IMR-90 (cell line): ENCODE results near the gene NAA10. TPM values are rescaled to one million over a fixed set of nuclear protein-coding genes. Genes with fewer than 3 reads are reported as not detected.

Experiments
- ATAC-seq: fragments of 200-7000 bp; cut with Tn5 transposase; 2 replicates; pipeline ENCODE4 v1.9.1; 2020; ENCODE audit warnings: low read depth, mild to moderate bottlenecking, moderate library complexity
- BruUV-seq: library from RNA; stranded (reverse); fragments of 400-500 nt; replicated peaks from 2 replicates; lab custom pipeline; 2021; lab: Mats Ljungman, UMichigan
- CTCF ChIA-PET: fragments of 300-600 bp; formaldehyde crosslinking; extraction: SDS; loops from one replicate; lab custom pipeline; 2021; ENCODE audit warnings: antibody characterized with exemption; lab: Yijun Ruan, JAX
- POLR2A ChIA-PET: fragments of 300-600 bp; sonication (Branson Sonifier 250); formaldehyde crosslinking; loops from one replicate; lab custom pipeline; 2022; ENCODE audit warnings: antibody characterized with exemption; ENCODE audit not compliant: unreplicated experiment; lab: Charles Lee
- DNase-seq: peaks from one replicate; pipeline ENCODE4 v3.0.0; 2013
- H2AFZ ChIP-seq: replicated peaks from 2 replicates; pipeline ENCODE3; 2013; ENCODE audit warnings: low read length, mild to moderate bottlenecking; ENCODE audit not compliant: poor library complexity
- H2AK5ac ChIP-seq: 2 replicates; pipeline ENCODE4 v1.6.1; 2013; ENCODE audit warnings: low read depth, low read length, inconsistent platforms
- H2AK9ac ChIP-seq: replicated peaks from 2 replicates; pipeline ENCODE3; 2013; ENCODE audit warnings: mild to moderate bottlenecking, low read depth, low read length, moderate library complexity; ENCODE audit not compliant: poor library complexity
- H2BK120ac ChIP-seq: 2 replicates; pipeline ENCODE4 v1.6.1; 2013; ENCODE audit warnings: low read depth, low read length, inconsistent platforms
- H2BK15ac ChIP-seq: 3 replicates; pipeline ENCODE4 v1.6.1; 2013; ENCODE audit warnings: low read depth, low read length, inconsistent platforms
- H2BK20ac ChIP-seq: 2 replicates; pipeline ENCODE4 v1.6.1; 2013; ENCODE audit warnings: low read depth, mild to moderate bottlenecking, inconsistent platforms, low read length, moderate library complexity
- H2BK5ac ChIP-seq: 2 replicates; pipeline ENCODE4 v1.6.1; 2013; ENCODE audit warnings: mild to moderate bottlenecking, low read depth, low read length, inconsistent platforms; ENCODE audit not compliant: poor library complexity, severe bottlenecking
- H3K14ac ChIP-seq: replicated peaks from 2 replicates; pipeline ENCODE4 v1.6.1; 2013; ENCODE audit warnings: low read depth, low read length, inconsistent platforms
- H3K18ac ChIP-seq: 2 replicates; pipeline ENCODE4 v1.6.1; 2013; ENCODE audit warnings: low read depth, low read length, control low read depth
- H3K23ac ChIP-seq: 2 replicates; pipeline ENCODE4 v1.6.1; 2013; ENCODE audit warnings: low read depth, low read length, inconsistent platforms
- H3K27ac ChIP-seq: 2 replicates; pipeline ENCODE4 v1.5.1; 2013; ENCODE audit warnings: mild to moderate bottlenecking, control low read depth, low read length; ENCODE audit not compliant: insufficient read depth
- H3K27me3 ChIP-seq: 2 replicates; pipeline ENCODE4 v1.6.1; 2013; ENCODE audit warnings: low read length; ENCODE audit not compliant: control insufficient read depth, insufficient read depth
- H3K36me3 ChIP-seq: 2 replicates; pipeline ENCODE4 v1.6.1; 2013; ENCODE audit warnings: low read length, mixed read lengths; ENCODE audit not compliant: control insufficient read depth, insufficient read depth
- H3K4ac ChIP-seq: 2 replicates; pipeline ENCODE4 v1.6.1; 2013; ENCODE audit warnings: low read depth, low read length, inconsistent platforms
- H3K4me1 ChIP-seq: 2 replicates; pipeline ENCODE4 v1.6.1; 2013; ENCODE audit warnings: low read length, mixed read lengths; ENCODE audit not compliant: control insufficient read depth, insufficient read depth
- H3K4me2 ChIP-seq: 2 replicates; pipeline ENCODE4 v1.6.1; 2013; ENCODE audit warnings: low read depth, mild to moderate bottlenecking, control low read depth, low read length, moderate library complexity
- H3K4me3 ChIP-seq: 2 replicates; pipeline ENCODE4 v1.5.1; 2013; ENCODE audit warnings: low read depth, mild to moderate bottlenecking, control low read depth, low read length, moderate library complexity; ENCODE audit not compliant: insufficient read depth
- H3K56ac ChIP-seq: 2 replicates; pipeline ENCODE4 v1.6.1; 2013; ENCODE audit warnings: low read length, inconsistent platforms; ENCODE audit not compliant: insufficient read depth; ENCODE audit errors: extremely low read depth
- H3K79me1 ChIP-seq, 2 experiments: 2 replicates each; pipeline ENCODE4 v1.6.1; 2013; ENCODE audit warnings: low read length in 2 of 2, inconsistent platforms in 1 of 2, low read depth in 1 of 2
- H3K9ac ChIP-seq: 2 replicates; pipeline ENCODE4 v1.6.1; 2013; ENCODE audit warnings: low read depth, low read length, control low read depth
- H3K9me1 ChIP-seq: 2 replicates; pipeline ENCODE4 v1.6.1; 2013; ENCODE audit warnings: low read length, inconsistent platforms; ENCODE audit not compliant: insufficient read depth
- H3K9me3 ChIP-seq: 2 replicates; pipeline ENCODE4 v1.6.1; 2013; ENCODE audit warnings: low read length; ENCODE audit not compliant: control insufficient read depth, insufficient read depth
- H4K20me1 ChIP-seq: 2 replicates; pipeline ENCODE4 v1.6.1; 2013; ENCODE audit warnings: low read length, inconsistent platforms; ENCODE audit not compliant: insufficient read depth
- H4K5ac ChIP-seq: 2 replicates; pipeline ENCODE4 v1.6.1; 2013; ENCODE audit warnings: mild to moderate bottlenecking, low read depth, low read length, control low read depth
- H4K8ac ChIP-seq, 2 experiments: 2 replicates each; pipeline ENCODE4 v1.6.1; 2013; ENCODE audit warnings: low read depth in 2 of 2, low read length in 2 of 2, control low read depth in 1 of 2, inconsistent platforms in 1 of 2
- H4K91ac ChIP-seq: 2 replicates; pipeline ENCODE4 v1.6.1; 2013; ENCODE audit warnings: low read depth, low read length, inconsistent platforms; ENCODE audit not compliant: insufficient read depth
- BHLHE40 ChIP-seq: fragments of 150-350 bp; IDR thresholded peaks from 2 replicates; pipeline ENCODE4 v1.6.1; 2016; ENCODE audit warnings: mild to moderate bottlenecking, low read depth, low read length
- CEBPB ChIP-seq: IDR thresholded peaks from 2 replicates; pipeline ENCODE4 v1.6.1; 2012; ENCODE audit warnings: low read depth, low read length, improper control_type of control experiment
- CHD1 ChIP-seq: IDR thresholded peaks from 2 replicates; pipeline ENCODE4 v1.6.1; 2012; ENCODE audit warnings: low read depth, low read length, improper control_type of control experiment
- FOS ChIP-seq: fragments of 150-350 bp; IDR thresholded peaks from 2 replicates; pipeline ENCODE4 v1.6.1; 2016; ENCODE audit warnings: low read depth, low read length
- MAFK ChIP-seq: IDR thresholded peaks from 2 replicates; pipeline ENCODE4 v1.6.1; 2012; ENCODE audit warnings: low read depth, low read length, improper control_type of control experiment
- MAZ ChIP-seq: IDR thresholded peaks from 2 replicates; pipeline ENCODE4 v1.6.1; 2012; ENCODE audit warnings: low read depth, mild to moderate bottlenecking, low read length, improper control_type of control experiment, moderate library complexity, borderline replicate concordance
- MXI1 ChIP-seq: IDR thresholded peaks from 2 replicates; pipeline ENCODE4 v1.6.1; 2012; ENCODE audit warnings: low read depth, mild to moderate bottlenecking, low read length, moderate library complexity, borderline replicate concordance
- NFE2L2 ChIP-seq: fragments of 150-350 bp; IDR thresholded peaks from 2 replicates; pipeline ENCODE4 v1.6.1; 2016; ENCODE audit warnings: low read depth, mild to moderate bottlenecking, low read length
- POLR2A ChIP-seq: IDR thresholded peaks from 2 replicates; pipeline ENCODE4 v1.6.1; 2012; ENCODE audit warnings: mild to moderate bottlenecking, low read depth, low read length
- RAD21 ChIP-seq: IDR thresholded peaks from 2 replicates; pipeline ENCODE4 v1.6.1; 2012; ENCODE audit warnings: low read length, improper control_type of control experiment
- RFX5 ChIP-seq: IDR thresholded peaks from 2 replicates; pipeline ENCODE4 v1.8.0; 2012; ENCODE audit warnings: low read depth, mild to moderate bottlenecking, low read length, moderate library complexity
- SMC3 ChIP-seq: fragments of 150-350 bp; IDR thresholded peaks from 2 replicates; pipeline ENCODE4 v1.6.1; 2016; ENCODE audit warnings: low read depth, mild to moderate bottlenecking, antibody characterized with exemption, low read length, moderate library complexity
- USF2 ChIP-seq: fragments of 150-350 bp; IDR thresholded peaks from 2 replicates; pipeline ENCODE4 v1.6.1; 2017; ENCODE audit warnings: mild to moderate bottlenecking, antibody characterized with exemption, low read length, low read depth
- WGBS, 2 experiments: methylation state at CpG; one replicate each; pipeline versions ENCODE4 v1.1.5 to v1.1.7; 2013; ENCODE audit warnings: missing lambda C conversion rate in 2 of 2; ENCODE audit not compliant: insufficient read length in 1 of 2; ENCODE audit errors: extremely low coverage in 2 of 2; 5-methylcytosine and 5-hydroxymethylcytosine counted together
- dilution Hi-C: fragments of 300-500 bp; cut with HindIII; formaldehyde crosslinking; loops from one replicate; pipeline ENCODE4 v1.14.3; 2018; ENCODE audit warnings: low sequenced_read_pairs; ENCODE audit not compliant: unreplicated experiment
- in situ Hi-C: fragments of 300-500 bp; cut with MboI; formaldehyde crosslinking; loops from 3 replicates; pipeline ENCODE4 v1.14.3; 2019; ENCODE audit warnings: low sequenced_read_pairs, inconsistent platforms, mixed read lengths
- intact Hi-C: fragments of 100-400 bp; cut with micrococcal nuclease; formaldehyde crosslinking; loops from 2 replicates; pipeline ENCODE4 v1.10.0; 2022
- polyA plus RNA-seq, 3 experiments: library from polyadenylated mRNA; depleted of rRNA; stranded (reverse); fragments of >200 nt; gene quantifications; 2 replicates each; pipeline ENCODE4 v1.2.3, GENCODE V29; 2012; ENCODE audit warnings: low replicate concordance in 1 of 3
- total RNA-seq: library from RNA; depleted of rRNA; stranded (reverse); fragments of >200 nt; gene quantifications from 2 replicates; pipeline ENCODE4 v1.2.3, GENCODE V29; 2012
- TF ChIP-seq, protein P1 (sequence below): conservative IDR thresholded peaks from 2 replicates; pipeline ENCODE4 v1.5.1; 2012; ENCODE audit warnings: mild to moderate bottlenecking, low read depth, low read length, improper control_type of control experiment

Gene NAA10
- total and polyA plus RNA-seq, 2 of the 4 experiments (the other 2 are of a cell fraction): 98.6 to 172 TPM

DNA sequence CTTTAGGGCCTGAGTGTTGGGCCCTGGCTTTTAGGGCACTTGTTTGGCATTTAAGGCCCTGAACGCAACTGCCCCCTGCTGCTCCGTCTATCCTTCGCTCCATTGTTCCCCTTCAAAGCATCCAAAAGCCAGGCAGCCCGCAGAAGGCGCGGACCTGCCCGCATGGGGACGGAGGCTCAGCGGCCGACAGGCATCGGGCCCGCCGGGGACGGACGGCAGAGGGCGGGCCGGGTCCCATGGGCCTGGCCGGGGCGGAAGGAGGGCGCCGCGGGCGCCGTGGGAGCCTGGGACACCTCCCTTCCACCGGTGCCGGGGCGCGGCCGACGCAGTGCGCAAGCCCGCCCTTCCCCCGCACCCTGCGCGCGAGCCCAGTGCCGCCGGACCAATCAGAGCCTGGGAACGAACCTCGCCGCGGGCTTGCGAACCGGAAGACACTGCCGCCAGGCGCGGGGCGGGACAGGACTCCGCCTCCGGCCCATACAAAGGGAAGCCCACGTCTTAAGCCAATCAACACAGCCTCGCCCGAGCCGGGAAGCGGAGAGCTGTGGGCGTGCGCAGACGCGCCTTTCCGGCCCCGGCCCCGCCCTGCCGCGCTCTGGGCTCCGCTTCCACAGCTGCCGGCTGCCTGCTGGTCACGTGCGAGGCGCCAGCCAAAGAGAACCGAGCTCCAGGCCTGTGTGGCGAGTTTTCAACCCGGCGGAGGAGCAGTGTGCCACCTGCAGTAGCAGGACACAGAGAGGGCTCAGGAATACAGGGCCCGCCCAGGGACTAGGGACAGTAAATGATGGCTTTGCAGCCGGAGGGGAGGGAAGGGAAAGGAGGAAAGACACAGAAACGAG is 6.7 kb downstream of the NAA10 start:
- CTCF ChIA-PET: interaction anchor here (0.6 kb wide), 1 partner anchor 194 kb away, joined by 3 read pairs; no protein-coding TSS in a partner anchor
- BruUV-seq: no TSS peak
- Histone ChIP-seq H2BK15ac (no peak overlapping the region), H2BK5ac (peak overlapping the region; percentile 90), H2AK9ac (peak overlapping the region; percentile 97), H3K4me1 (peaks cover 2% of the 10 kb centered on the region), H3K4ac (peak overlapping the region; percentile 95), H4K8ac (peak overlapping the region; percentile 67 to 97), H3K14ac (peak overlapping the region; percentile 74), H3K4me3 (peak overlapping the region; percentile 82), H3K9me1 (no peaks in the 10 kb centered on the region; the same call in 1 of the 2 replicates), H3K9me3 (no peaks in the 10 kb centered on the region), H2AK5ac (peak overlapping the region; percentile 94), H3K79me1 (peaks cover 2 to 7% of the 10 kb centered on the region in 2 experiments; a peak in 2 of 4 replicates), H3K4me2 (peak overlapping the region; percentile 88), H3K27me3 (no peaks in the 10 kb centered on the region; the same call in 1 of the 2 replicates), H3K18ac (peak overlapping the region; percentile 16), H3K9ac (peak overlapping the region; percentile 94), H2AFZ (peak overlapping the region; percentile 90), H3K56ac (peak overlapping the region; percentile 63), H2BK20ac (no peak overlapping the region), H2BK120ac (peak overlapping the region; percentile 7; the same call in 1 of the 2 replicates), H4K91ac (peak overlapping the region; percentile 73), H4K20me1 (peaks cover 10% of the 10 kb centered on the region), H4K5ac (peak overlapping the region; percentile 82), H3K23ac (peak overlapping the region; percentile 79), H3K36me3 (peaks cover 23% of the 10 kb centered on the region), H3K27ac (peak overlapping the region; percentile 97)
- DNase-seq (peak; percentile 98), ATAC-seq (peak; percentile 94)
- TF ChIP-seq RAD21 (0 out of 2 replicates have a peak, but pooled peaks have one; percentile 7), POLR2A (peak; percentile 65), SMC3 (no peak), FOS (no peak), MXI1 (no peak), CEBPB (no peak), MAFK (no peak), USF2 (peak; percentile 93), CHD1 (no peak), RFX5 (no peak), MAZ (no peak), NFE2L2 (no peak), BHLHE40 (peak; percentile 78)
- TF ChIP-seq, protein P1, sequence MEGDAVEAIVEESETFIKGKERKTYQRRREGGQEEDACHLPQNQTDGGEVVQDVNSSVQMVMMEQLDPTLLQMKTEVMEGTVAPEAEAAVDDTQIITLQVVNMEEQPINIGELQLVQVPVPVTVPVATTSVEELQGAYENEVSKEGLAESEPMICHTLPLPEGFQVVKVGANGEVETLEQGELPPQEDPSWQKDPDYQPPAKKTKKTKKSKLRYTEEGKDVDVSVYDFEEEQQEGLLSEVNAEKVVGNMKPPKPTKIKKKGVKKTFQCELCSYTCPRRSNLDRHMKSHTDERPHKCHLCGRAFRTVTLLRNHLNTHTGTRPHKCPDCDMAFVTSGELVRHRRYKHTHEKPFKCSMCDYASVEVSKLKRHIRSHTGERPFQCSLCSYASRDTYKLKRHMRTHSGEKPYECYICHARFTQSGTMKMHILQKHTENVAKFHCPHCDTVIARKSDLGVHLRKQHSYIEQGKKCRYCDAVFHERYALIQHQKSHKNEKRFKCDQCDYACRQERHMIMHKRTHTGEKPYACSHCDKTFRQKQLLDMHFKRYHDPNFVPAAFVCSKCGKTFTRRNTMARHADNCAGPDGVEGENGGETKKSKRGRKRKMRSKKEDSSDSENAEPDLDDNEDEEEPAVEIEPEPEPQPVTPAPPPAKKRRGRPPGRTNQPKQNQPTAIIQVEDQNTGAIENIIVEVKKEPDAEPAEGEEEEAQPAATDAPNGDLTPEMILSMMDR: no peak; the same call in 1 of the 2 replicates
- 32% methylated on average over 41 of the region's 76 CpGs; no CpG with 5 or more reads in 1 of the 2 experiments for WGBS, 2 experiments
- intact Hi-C loops (loop anchor here (5.0 kb wide), 1 partner anchor 136 kb away; the partner anchor contains the start of genes IDH3G and SSR4), in situ Hi-C loops (no loop called here), dilution Hi-C loops (no loop called here)
- POLR2A ChIA-PET: interaction anchor here (0.9 kb wide), 1 partner anchor 135 kb away, joined by 3 read pairs; no protein-coding TSS in a partner anchor
